Right atrium auricular region (tissue), 2 donors: ENCODE data around the gene PAXX. TPM values are rescaled to one million over a fixed set of nuclear protein-coding genes. Genes with fewer than 3 reads are reported as not detected.

Source experiments
- DNase-seq: peaks from one replicate; pipeline ENCODE4 v3.0.0-alpha.2; 2019; ENCODE audit warnings: low spot score
- H3K27ac ChIP-seq, 2 donors: fragments of 200-600 bp; sonication (generic); 1 replicate in 1 of 2; 2 replicates in 1 of 2; pipeline ENCODE4 v1.5.1; 2016 to 2019
- H3K27me3 ChIP-seq, 2 donors: fragments of 200-600 bp; sonication (generic); one replicate each; pipeline versions ENCODE4 v1.5.1 to v1.6.0; 2017 to 2019
- H3K36me3 ChIP-seq: fragments of 200-600 bp; sonication (generic); one replicate; pipeline ENCODE4 v1.5.1; 2016
- H3K4me1 ChIP-seq, 2 donors: fragments of 200-600 bp; sonication (generic); one replicate each; pipeline versions ENCODE4 v1.5.1 to v1.6.0; 2017 to 2019
- H3K4me3 ChIP-seq, 2 donors: fragments of 200-600 bp; sonication (generic); 1 replicate in 1 of 2; 2 replicates in 1 of 2; pipeline ENCODE4 v1.5.1; 2017 to 2019; ENCODE audit warnings: mild to moderate bottlenecking in 1 of 2, moderate library complexity in 1 of 2
- H3K9me3 ChIP-seq, 2 donors: fragments of 200-600 bp; sonication (generic); one replicate each; pipeline ENCODE4 v1.5.1; 2019
- total RNA-seq, 2 donors: library from RNA; depleted of rRNA; stranded (reverse); fragments of >200 nt; gene quantifications; one replicate each; pipeline ENCODE4 v1.1.0, GENCODE V29; 2016
- TF ChIP-seq, protein P1 (sequence below), 2 donors: fragments of 200-600 bp; sonication (generic); IDR thresholded peaks; one replicate each; pipeline ENCODE4 v1.5.1; 2019; ENCODE audit warnings: antibody characterized with exemption in 2 of 2

Gene PAXX, protein sequence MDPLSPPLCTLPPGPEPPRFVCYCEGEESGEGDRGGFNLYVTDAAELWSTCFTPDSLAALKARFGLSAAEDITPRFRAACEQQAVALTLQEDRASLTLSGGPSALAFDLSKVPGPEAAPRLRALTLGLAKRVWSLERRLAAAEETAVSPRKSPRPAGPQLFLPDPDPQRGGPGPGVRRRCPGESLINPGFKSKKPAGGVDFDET
- total RNA-seq, result 10 to 100 TPM; 27.4 to 37.5 TPM

DNA sequence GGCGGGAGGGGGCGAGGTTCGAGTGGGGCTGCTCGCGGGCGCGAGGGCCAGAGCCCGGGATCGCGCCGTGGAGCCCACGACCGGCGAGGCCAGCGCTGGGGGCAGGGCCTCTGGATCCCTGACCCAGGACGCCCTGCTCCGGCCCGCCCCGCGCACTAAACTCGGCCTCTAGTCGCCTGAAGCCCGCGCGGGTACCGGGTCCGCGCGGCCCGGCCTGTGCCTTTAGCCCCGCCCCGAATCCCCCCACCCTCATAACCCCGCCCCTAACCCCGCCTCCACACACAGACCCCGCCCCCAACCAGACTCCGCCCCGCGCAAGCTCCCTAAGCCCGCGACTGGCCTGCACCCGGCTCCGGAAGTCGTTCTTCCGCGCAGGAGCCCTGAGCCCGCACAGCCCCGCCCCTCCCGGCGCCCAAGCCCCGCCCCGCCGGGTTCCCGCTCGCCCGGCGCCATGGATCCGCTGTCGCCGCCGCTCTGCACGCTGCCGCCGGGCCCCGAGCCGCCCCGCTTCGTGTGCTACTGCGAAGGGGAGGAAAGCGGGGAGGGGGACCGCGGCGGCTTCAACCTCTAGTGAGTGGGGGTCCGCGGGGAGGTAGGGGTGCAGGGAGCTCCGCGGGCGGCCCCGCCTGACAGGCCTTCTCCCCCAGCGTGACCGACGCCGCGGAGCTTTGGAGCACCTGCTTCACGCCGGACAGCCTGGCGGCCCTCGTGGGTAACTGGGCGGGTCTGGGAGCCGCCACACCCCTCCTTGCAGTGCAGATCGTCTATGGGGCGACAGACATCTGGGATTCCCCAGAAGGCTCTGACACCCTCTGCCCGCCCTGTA lies at the start of gene PAXX:
Gene PAXX (plus strand): TSS at position 430 of the 826 bp plus-strand sequence. CDS start 22 bp downstream, at position 452.
- no peaks in the 10 kb centered on the region for H3K9me3 ChIP-seq
- TF ChIP-seq, protein P1, sequence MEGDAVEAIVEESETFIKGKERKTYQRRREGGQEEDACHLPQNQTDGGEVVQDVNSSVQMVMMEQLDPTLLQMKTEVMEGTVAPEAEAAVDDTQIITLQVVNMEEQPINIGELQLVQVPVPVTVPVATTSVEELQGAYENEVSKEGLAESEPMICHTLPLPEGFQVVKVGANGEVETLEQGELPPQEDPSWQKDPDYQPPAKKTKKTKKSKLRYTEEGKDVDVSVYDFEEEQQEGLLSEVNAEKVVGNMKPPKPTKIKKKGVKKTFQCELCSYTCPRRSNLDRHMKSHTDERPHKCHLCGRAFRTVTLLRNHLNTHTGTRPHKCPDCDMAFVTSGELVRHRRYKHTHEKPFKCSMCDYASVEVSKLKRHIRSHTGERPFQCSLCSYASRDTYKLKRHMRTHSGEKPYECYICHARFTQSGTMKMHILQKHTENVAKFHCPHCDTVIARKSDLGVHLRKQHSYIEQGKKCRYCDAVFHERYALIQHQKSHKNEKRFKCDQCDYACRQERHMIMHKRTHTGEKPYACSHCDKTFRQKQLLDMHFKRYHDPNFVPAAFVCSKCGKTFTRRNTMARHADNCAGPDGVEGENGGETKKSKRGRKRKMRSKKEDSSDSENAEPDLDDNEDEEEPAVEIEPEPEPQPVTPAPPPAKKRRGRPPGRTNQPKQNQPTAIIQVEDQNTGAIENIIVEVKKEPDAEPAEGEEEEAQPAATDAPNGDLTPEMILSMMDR (IDR thresholded peaks at IDR 0.05), result no peak
- H3K27me3 ChIP-seq, result no peaks in the 10 kb centered on the region
- no peaks in the 10 kb centered on the region for H3K36me3 ChIP-seq
- DNase-seq, result peak; percentile 89
- peaks cover 0 to 55% of the 10 kb centered on the region in 2 donors for H3K4me1 ChIP-seq
- peak within 1 kb of the TSS; percentile 78 to 88 for H3K27ac ChIP-seq
- peak within 1 kb of the TSS; percentile 65 to 78 for H3K4me3 ChIP-seq

DNA sequence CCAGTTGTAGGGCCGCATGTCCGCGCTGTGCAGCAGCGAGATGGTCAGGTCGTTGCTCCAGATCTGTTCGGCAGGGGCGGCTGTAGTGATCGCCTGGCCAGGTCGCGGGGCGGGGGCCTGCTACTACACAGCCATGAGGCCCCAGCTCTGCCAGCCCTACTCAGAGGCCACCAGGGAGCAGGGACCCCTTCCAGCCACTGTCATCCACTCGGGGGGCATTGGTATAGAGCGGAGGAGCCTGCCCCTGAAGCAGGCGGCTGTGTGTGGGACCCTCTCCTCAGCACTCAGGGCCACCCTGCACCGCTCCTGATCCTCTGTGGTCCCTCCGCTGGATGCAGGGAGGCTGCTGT lies 49.4 kb upstream of the PAXX start:
- H3K27me3 ChIP-seq, result no peaks in the 10 kb centered on the region
- peaks cover 0 to 43% of the 10 kb centered on the region in 2 donors for H3K4me1 ChIP-seq
- peak overlapping the region; percentile 91 to 95 for H3K27ac ChIP-seq
- H3K36me3 ChIP-seq, result peaks cover 41% of the 10 kb centered on the region
- peak overlapping the region in 1 of 2 donors; percentile 85 for H3K4me3 ChIP-seq
- TF ChIP-seq, protein P1 (IDR thresholded peaks at IDR 0.05), result no peak
- H3K9me3 ChIP-seq, result no peaks in the 10 kb centered on the region
- DNase-seq, result no peak

DNA sequence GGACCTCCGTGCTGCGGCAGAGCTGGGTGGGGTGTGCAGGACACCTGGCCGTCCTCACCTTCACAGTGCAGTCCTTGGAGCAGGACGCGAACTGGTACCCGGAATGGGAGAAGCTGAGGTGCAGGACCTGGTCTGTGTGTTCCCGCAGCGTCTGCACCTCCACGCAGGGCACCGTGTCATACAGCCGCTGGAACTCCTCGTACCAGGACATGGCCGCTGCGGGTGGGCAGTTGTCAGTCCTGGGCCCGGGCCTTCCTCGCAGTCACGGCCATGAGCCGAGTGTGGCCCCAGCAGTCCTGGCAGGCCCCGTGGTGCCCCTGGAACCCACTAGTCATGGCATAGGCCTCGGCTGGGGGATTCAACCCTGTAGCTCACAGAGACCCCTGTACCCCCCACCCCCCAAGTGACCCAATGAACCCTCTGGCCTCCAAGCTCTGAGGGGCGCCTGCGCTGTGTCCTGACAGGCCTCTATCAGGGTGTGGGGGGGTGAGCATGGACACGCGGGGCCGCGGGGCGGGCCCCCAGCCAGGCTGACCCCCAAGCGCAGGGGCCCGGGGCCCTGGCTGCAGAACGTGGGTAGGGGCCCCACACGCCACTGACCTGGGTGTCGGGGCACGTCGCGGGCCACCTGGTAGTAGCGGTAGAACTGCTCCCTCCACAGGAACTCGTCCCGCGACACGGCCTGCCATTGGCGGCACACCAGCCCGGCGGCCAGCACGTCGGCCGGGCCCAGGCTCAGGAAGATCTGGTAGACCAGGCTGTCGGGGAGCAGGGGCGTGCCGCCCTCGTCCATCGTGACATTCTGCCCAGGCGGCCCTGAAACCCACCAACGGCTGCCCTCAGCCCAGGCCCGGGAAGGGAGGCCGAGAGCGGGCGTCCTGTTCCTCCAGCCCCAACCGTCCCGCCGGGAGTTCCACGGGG lies 48.7 kb upstream of the PAXX start:
- H3K4me3 ChIP-seq, result peak overlapping the region; percentile 85 to 87
- H3K27me3 ChIP-seq, result no peaks in the 10 kb centered on the region
- DNase-seq, result no peak
- H3K27ac ChIP-seq, result peak overlapping the region; percentile 91 to 95
- H3K9me3 ChIP-seq, result no peaks in the 10 kb centered on the region
- H3K4me1 ChIP-seq, result peaks cover 0 to 50% of the 10 kb centered on the region in 2 donors
- peaks cover 41% of the 10 kb centered on the region for H3K36me3 ChIP-seq
- TF ChIP-seq, protein P1 (IDR thresholded peaks at IDR 0.05), result no peak

DNA sequence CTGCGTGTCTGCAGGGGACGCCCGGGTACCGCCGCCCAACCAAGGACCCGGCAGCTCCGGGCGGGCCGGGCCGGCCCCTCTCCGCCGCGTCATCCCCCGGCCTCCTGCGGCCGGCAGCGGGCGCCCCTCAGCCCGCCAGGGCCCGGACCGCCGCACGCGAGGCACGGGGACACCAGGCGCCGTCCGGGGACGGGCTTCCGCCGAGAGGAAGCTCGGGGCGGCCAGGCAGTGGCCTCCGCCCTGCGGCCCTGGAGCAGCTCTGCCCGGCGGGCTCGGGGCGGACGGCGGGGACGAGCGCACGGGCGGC lies 48.1 kb upstream of the PAXX start:
- no peaks in the 10 kb centered on the region for H3K9me3 ChIP-seq
- H3K4me1 ChIP-seq, result peaks cover 0 to 56% of the 10 kb centered on the region in 2 donors
- TF ChIP-seq, protein P1 (IDR thresholded peaks at IDR 0.05), result no peak
- no peak for DNase-seq
- H3K27ac ChIP-seq, result peak overlapping the region; percentile 91 to 95
- H3K27me3 ChIP-seq, result no peaks in the 10 kb centered on the region
- H3K36me3 ChIP-seq, result peaks cover 39% of the 10 kb centered on the region
- peak overlapping the region; percentile 85 to 87 for H3K4me3 ChIP-seq

DNA sequence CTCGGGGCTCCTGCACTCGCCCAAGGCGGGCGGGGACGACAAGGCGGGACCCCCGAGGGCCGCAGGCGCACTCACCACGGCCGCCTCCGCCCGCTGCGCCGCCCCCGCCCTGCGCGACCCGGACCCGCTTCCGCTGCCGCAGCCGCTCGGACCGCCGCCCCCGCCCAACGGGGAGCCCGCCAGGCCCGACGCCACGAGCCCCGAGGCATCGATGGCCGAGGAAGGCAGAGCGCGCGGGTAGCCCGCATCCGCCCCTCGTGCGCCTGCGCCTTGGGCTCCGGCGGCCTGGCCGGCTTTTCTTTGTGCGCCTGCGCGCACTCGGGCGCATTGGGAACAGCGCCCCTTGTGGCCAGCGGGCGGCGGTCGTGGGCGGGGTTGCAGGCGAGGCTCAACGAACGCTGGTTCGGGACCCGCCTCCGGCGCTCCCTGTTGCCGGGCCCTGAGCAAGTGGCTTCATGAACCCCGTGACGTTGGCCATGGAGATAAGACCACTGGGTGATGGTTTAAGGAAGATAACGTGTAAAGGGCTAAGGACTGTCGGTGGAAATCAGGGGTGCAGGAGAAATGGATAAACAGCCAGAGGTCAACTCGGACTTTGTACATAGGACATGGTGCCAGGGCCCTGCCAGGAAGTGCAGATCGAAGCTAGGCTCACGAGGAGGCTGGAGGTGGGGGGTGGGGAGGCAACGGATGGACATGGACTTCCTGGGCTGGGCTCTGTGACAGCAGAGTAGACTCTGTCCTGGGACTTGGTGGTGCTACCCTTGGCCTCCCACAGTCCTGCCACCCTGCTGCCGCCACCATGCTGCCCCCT lies 47.5 kb upstream of the PAXX start, which contains the start of the genes C8G and FBXW5:
Gene C8G (plus strand): TSS at position 725 of the 814 bp plus-strand sequence. CDS start 78 bp downstream, at position 803.
Gene FBXW5 (minus strand): TSS at position 220 of the 814 bp plus-strand sequence. CDS start 655 bp downstream, outside the sequence.
- TF ChIP-seq, protein P1 (IDR thresholded peaks at IDR 0.05), result peak; percentile 97 to 99
- peak within 1 kb of the TSS; percentile 85 to 87 for H3K4me3 ChIP-seq
- no peaks in the 10 kb centered on the region for H3K27me3 ChIP-seq
- DNase-seq, result peak; percentile 91
- peaks cover 34% of the 10 kb centered on the region for H3K36me3 ChIP-seq
- H3K9me3 ChIP-seq, result no peaks in the 10 kb centered on the region
- H3K27ac ChIP-seq, result peak within 1 kb of the TSS; percentile 91 to 95
- peaks cover 0 to 61% of the 10 kb centered on the region in 2 donors for H3K4me1 ChIP-seq
